Suppressor macrophage (primary cell): ENCODE results near the gene ID2.

Experiments used
- DNase-seq, 4 experiments: peaks; one replicate each; pipeline ENCODE4 v3.0.0-alpha.2; 2020 to 2022

Gene ID2

DNA sequence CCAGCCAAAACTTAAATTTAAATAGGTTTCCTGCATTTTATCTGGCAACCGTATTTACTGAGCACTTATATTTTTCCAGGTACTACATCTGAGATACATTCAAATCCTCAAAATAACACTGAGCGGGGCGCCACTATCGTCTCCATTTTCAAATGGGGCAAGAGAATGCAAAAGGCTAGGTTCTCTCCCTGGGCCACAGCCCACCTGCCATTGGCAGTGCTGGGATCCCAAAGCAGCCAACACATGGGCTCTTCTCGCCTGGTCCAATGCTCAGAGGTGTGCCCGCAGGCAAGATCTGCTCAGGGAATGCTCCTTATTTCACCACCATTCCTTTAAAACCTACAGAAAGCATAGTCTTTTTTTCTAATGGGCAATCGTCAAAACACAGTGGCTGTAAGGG is 11.3 kb upstream of the ID2 start:
- DNase-seq: no peak

DNA sequence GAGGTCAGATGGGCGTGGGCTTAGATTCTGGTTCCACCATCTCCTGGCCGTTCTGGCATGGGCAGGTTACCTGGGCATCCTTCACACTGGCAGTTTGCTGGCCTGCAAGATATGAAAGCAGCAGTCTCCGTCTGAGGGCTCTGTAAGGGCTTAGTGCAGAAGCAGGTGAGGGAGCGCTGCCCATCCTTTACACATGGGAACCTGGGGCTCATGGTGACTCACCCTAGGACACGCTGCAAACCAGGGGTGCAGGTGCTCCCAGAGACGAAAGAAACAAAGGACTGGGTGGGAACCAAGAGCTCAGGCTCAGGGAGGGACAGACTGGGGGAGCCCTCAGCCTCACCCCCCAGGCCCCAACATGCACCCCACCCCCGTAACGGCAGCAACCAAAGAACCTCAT is 10.7 kb upstream of the ID2 start:
- no peak for DNase-seq

DNA sequence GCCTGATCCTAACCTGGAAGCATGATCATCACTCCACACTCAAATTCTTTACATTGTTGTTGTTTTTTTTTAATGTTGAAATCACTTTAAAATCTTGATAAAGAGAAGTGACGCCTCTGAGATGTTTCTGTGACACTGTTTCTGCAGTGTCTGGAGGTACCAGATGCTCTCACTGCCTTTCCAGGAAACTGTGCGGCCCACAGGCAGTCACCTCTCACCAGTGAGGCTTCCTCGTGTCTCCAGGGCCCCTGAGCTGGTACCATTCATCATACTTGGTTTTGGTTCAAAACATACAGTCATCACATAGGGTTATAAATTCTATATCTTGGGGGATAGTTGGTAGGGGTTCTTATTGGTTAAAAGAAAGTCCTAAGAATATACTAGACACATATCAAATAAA is 10.1 kb upstream of the ID2 start:
- no peak for DNase-seq

DNA sequence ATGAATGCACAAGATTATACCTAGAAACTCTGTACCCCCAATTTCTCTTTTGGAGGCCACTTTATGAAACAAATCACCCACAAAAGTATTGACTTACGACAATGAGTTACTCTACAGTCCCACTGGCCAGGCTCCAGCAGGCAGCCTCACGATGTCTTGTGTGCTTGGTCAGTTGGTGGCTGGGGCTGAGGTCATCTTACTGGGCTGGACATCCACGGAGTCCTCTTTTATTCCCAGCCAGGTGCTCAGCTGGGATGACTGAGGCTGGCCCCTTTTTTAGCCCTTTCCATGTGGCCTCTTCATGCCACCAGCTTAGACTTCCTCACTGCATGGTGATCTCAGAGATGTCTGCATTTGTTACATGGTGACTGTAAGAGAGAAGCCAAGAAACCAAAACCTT is 8.9 kb upstream of the ID2 start:
- no peak for DNase-seq

DNA sequence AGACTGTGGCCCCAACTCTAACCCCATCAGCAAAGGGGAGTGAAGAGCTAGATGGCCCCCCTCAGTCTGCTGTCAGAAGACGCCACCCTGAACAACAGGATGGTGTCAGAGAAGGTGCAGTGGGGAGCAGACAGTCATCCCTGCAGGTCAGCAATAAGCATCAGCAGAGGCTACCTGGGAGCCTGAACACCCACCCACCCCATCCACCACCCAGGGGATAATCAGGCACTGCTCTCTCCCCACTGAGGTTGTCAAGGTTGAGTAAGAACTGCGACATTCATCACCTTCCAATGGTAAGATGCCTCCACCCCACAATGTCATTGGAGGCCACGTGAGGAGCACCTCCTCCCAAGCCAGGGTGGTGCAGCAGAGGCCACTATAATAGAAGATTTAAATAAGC is 8.5 kb upstream of the ID2 start:
- no peak for DNase-seq

DNA sequence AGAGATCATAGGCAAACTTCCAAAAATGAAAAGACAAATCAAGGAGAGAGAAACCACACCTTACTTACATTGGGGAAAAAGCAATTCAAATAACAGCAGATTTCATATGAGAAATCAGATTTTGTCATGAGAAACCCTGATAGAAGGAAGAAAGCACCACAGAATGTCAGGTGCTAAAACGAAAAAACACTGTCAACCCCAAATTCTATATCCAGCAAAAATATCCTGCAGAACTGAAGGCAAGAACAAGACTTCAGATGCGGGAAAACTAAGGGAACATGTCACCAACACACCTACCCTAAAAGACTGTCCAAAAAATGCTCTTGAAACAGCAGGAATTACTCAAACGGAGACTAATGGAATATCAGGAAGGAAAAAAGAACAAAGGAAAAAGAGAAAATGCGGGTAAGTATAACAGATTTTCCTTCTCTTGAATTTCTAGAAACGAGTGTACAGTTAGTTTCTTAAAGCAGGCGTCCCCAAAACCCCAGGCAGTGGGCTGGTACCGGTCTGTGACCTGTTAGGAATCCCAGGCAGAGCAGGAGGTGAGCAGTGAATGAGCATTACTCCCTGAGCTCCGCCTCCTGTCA is 7.3 kb upstream of the ID2 start:
- DNase-seq: no peak

DNA sequence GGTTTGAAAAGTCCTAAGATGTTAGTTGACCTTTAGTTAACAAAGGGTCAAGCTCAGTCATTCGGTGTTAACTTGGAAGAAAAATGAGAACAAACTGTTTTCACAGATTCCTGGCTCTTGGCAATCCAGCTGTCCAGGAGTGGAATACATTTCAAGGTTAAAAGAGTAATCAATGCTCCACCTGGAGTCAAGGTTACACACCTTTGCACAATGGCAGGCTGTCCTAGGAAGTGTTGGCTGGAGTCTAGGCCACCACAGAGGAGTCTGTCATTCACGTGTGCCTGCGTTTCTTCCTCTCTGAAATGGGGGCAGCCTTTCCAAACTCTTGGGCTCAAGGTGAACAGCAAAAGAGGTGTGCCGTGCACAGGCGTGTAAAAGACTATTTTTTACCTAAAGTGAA is 6.3 kb upstream of the ID2 start:
- DNase-seq: no peak

DNA sequence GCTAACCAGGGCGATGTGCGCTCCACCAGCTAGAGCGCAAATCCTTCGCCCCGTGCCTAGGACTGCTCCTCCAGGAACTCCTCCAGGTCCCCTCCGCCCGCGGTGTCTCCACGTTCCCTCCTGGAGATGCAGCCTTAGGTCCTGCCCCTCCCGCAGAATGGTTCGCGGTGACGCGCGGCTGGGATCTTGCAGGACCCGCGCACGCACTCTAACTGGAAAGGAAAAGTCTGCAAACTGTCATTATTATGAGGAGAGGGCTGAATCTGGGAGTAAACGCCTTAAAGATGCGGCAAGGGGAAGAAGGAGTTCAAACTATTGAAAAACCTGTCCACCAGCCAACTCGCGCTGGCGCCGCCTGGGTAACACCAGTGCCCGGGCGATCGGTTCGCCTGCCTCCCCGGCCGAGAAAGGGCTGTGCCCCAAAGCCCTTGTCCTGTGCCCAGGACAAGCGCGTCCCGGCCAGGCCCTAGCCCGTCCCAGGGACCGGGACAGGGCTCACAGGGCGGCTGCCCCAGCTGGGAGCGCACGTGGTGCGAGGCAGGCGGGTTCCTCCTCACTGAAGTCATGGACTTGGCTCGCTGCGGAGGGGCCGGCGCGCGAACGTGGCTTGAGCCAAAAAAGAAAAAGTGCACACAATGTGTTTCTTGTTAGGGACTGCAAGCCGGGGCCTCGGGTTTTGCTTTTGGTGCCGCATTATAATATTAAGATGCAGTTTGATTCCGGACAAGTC is 5.5 kb upstream of the ID2 start:
- DNase-seq: peak; percentile 63 to 87 (median 76)

DNA sequence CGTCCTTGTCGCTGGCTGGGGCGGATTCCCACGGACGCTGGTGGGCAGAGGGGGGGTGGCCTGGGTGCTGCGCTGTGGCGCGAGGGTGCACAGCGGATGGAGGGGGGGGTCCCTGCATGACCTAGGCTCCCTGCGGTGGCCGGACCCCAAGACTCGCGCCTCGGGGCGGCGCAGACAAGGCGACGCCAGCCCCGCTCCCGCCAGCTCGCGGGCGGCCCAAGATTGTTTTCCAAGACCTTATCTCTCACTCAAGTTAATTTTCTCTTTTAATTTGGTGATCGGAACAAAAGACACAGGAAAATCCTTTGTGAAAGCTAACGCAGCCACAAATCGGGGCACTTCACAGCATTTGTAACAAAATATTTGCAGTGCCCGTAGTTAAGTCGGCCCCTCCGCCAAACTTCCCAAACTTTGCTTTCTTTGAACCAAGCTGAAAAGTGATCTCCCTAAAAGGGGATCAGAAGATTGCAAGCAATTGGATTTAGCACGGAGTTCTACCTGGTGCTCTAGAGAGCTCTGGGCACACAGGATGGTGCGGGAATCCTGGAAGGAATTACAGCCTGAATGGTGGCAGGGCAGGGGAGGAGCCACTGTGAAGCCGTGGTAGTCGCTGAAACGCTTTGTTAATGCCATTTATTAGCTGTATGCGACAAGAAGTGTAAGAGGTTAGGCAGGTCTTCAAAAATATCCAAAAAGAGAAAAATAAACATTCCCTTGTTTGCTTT is 4.8 kb upstream of the ID2 start:
- DNase-seq: peak in 1 of 4 experiments; percentile 7

DNA sequence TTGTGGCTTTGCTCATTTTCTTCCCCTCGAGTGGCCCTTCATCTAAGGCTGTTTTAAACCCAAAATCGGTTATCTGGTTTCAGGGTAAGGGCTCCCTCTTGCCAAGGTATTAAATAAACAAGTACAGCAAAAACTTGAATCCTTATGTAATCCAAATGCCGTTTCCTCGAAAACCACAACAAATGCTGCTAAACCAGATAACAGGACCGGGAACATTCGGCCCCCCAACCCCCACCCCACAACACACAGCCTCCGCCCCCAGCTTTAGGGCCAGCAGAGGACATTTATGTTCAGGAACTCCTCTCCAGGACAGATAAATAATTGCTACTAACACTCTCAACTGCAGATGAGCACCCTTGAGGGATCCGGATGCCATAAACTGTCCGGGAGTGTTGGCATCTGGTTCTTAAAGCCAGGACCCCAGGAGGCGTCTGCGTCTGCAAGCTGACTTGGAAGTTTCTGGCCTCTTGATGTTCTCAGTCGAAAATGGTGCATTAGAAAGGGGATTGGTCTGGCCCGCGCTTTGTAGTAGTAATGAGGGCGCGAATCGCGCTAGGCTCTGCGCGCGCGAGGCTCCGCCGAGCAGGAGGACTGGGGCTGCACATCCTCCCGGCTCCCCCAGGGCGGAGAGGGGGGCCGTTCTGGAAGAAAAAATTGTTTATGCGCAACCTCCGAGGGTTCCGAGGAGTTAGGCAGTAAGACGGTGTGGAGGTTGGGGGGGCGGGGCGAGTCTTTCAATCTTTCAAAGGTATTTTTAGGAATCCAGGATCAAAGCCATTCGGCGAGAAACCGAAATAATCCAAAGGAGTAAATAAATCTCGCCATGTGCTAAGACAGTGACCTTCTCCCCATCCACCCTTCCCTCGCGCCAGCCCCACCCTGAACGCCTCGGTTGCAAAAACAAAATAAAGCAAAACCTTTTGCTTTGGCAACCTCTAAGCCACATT is 3.9 kb upstream of the ID2 start:
- peak; percentile 41 to 64 (median 50) for DNase-seq

DNA sequence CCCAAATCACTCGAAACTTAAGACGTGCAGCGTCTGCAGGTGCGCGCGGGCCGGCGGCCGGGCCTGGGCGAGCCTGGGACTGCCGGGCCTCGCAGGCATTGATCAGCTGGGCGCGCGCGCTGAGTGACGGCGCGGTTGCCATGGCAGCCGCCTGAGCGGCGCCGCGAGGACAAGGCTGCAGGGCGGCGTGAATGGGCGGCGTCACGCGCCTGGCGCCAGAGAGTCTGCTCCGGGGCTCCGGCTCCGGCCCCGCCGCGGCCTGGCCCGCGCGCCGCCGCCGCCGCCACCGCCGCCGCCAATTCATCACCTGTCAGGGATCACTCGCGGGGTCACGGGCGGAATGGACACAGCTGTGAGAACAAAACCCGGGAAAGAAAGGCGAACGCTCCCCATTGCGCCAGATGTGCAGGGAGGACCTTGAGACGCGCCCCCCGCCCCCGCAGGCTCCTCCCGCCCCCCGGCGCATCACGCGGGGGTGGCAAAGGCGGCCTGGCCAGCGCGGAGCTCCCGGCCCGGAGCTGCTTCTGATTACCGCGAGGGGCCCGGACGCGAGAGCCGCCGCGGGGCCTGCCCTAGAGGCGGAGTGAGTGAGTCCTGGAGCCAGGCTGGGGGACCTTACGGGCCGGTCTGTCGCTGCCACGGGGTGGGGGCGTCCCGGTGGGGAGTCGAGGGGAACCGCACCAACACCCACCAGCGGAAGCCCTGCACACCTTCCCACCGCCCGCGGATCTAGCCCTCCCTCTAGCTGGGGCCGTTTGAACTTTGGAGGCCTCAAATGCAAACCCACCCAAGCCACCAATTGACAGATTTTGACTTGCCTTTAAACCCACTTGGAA is 2.9 kb upstream of the ID2 start:
- DNase-seq: peak; percentile 96 to 98 (median 96)

DNA sequence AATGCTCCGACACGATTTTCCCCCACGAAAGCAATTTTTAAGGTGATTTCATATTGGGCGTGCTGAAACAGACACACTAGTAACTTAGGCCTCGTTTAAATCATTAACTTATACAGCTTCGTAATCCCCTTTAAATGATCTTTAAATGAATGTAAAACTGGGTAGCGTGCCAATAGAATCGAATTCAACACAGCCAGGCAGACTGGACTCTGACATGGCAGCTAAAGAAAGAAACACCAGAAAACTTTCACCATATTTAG is 2.4 kb upstream of the ID2 start:
- DNase-seq: no peak

DNA sequence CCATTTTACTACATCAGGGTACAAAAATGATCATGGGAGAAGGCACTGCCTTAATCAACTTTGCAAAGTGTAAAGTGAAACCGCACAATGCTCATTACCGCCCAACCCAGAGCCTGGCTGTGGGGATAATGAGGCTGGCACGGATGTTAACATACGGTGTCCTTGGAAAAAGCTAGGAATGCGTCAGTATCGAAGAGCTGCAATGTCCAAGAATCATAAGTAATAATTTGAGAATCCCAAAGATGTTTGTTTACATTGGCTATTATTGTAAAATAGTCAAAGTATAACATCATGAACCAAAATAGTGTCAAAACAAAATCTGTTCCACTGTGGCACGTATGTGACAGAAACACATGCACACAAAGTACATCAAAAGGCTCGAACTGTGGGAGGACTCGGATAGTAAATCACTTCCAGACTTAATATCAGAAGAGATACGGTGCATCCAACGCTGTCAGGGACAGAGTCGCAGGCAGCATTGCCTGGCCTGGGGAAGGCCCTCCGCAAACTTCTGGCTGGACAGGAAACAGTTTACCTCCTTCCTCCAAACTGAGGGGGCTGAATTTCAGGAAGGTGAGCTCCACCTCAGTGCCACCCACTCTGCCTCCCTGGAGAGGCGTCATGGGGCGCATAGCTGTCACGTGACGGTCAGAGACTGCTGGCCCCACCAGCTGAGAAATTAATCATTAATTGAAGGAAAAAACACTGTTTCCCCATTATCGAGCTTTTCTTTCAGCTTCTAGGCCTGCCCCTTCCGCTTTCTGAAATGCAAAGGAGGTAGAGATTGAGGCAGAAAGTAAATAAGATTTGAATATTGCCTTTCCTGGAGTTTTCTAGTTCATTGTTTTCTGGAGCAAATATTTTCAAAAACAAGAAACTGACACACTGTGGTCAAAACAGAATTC is 1.8 kb upstream of the ID2 start:
- peak in 3 of 4 experiments; percentile 36 to 43 (median 39) for DNase-seq

DNA sequence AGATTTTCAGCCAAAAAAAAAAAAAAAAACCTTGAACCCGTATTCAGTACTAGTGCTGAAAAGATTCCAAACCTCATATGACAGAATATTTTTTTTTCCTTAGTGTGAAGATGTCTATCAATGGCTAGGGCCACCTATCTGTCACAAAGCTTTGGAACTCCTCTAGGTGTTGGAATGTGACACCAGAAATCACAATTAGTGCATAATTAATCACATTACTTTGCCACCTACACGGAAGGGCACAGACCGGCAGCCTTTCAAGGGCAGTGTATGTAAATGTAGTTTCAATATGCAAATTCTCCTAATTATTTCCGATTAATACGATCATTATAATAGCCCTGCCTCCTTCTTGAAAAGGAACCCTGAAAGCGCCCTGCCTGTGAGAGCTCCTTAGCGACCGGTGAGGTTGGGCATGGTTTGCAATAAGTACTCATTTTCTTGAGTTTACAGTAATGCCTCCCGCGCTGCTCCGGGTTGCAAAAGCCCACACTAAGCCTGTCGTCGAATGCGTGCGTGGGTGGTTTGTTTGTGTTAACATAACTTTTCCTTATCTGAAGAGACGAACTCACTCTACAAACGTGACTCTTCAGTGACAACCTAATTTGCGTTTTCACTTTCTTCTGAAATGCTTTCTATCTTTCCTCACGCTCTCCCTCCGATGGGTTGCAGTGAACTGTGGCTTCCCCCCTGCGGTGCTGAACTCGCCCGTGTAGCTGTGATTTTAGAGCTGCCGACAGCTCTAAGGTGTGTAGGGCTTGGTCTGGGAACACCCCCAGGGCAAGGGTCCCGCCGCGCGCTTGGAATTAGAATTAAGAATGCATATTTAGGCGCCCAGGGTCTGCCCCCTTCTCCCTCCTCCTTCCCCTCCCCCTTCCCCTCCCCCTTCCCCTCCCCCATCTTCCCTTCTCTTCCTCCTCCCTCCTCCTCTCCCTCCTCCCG is 765 bp upstream of the ID2 start:
- DNase-seq: peak; percentile 94 to 96 (median 94)

DNA sequence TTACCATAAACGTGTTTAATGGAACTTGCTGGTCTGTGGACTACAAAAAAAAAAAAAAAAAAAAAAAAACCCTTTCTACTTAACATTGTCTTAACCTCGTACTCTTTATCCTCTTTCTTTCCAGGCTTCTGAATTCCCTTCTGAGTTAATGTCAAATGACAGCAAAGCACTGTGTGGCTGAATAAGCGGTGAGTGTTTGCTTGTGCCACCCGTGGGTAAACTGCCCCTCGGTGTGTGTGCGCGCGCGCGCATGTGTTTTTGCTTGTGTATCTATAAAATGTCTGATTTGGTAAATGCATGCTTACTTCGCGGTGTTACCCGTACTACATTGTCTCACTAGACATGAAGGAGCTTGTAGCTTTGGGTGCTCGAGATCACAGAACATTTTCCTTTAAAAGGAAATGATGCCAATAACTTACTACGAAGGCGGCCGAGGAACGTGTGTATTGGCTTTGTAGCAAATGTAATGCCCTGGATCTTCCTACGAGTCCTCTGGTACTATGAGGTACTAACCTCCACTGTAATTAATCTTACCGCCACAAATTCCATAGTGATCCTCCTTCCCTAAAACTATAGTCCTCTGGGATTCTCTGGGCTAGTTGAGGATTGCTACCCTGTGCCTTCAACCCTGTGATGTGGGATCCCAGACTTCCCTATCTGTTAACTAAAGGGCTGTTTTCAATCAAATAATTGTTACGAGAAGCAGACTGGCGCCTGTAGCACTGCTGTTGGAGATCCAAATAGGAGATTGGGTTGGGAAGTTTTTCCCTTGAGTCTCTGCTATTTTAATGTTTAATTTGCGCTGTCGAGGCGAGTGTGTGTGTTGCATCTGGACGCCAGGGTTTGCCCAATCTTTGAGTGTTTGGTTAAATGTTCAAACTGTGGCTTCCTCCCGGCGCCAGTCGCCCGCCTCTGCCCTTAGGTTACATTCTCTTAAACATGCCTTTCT is 1.1 kb downstream of the ID2 start:
- peak; percentile 56 to 69 (median 60) for DNase-seq

DNA sequence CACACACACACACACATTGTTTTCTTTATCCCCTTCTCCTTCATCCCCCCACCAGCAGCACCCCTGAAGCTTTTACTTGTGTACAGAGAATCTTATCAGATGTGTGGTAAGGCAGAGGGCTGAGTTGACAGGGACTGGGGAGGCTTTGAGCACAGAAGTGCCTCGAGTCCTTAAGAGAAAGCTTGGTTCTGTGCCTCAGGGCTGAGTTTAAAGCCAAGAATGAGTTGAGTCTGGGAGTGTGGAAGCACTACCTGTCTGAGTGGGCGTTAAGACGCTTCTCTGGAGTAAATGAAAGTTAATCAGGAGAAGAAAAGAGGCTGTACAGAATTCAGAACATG is 2.7 kb downstream of the ID2 start:
- DNase-seq: peak; percentile 55 to 79 (median 66)

DNA sequence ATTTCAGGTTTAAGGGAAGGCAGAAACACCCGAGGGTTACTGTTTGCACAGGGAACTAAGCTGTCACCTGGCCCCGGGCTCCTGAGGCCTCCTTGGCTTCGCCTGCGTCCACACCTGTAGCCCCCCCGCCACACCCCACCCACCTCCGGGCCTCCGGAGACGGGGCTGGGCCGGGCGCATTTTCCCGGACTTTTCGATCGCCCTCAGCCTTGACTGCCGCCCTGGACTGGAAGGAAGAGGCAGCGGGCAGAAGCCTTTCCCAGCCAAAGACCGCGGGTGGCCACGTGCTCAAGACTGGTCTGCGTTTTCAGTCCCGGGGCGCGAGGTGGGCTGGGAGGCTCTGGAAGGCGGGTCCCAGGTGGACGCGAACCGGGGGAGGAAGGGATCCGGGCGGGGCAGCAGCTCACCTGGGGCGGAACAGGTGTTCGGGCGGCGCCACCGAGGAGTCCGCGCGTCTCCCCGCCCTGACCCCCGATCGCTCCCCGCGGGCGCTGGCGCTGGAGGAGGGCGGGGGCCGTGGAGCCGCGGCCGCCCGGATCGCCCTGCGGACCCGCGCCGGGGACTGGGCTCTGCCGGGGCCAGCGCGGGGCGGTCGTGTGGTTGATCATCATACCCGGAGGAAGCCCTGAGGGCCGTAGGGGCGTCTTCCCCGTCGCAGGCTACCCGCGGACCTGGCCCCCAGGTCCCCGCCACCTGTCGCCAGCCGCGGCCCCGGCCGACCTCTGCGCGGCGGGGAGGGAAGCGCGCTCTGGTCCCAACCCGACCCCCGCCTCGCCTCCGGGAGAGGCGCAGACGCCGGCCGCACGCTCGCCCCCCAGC is 3.2 kb downstream of the ID2 start:
- peak; percentile 78 to 87 (median 83) for DNase-seq
